ENCODE measurements around the gene NXT2. TPM values are rescaled to one million over a fixed set of nuclear protein-coding genes. Genes with fewer than 3 reads are reported as not detected.
A peak's percentile ranks its signal among the peaks of the same experiment; 100 is the strongest.
"Not testable (repeated sequence)": the region's sequence is repeated elsewhere in the genome, so short reads cannot be mapped to it uniquely, and the experiment has no call there.

Gene NXT2
- total RNA-seq: 2.2 and 2.8 TPM in 2 replicates

DNA sequence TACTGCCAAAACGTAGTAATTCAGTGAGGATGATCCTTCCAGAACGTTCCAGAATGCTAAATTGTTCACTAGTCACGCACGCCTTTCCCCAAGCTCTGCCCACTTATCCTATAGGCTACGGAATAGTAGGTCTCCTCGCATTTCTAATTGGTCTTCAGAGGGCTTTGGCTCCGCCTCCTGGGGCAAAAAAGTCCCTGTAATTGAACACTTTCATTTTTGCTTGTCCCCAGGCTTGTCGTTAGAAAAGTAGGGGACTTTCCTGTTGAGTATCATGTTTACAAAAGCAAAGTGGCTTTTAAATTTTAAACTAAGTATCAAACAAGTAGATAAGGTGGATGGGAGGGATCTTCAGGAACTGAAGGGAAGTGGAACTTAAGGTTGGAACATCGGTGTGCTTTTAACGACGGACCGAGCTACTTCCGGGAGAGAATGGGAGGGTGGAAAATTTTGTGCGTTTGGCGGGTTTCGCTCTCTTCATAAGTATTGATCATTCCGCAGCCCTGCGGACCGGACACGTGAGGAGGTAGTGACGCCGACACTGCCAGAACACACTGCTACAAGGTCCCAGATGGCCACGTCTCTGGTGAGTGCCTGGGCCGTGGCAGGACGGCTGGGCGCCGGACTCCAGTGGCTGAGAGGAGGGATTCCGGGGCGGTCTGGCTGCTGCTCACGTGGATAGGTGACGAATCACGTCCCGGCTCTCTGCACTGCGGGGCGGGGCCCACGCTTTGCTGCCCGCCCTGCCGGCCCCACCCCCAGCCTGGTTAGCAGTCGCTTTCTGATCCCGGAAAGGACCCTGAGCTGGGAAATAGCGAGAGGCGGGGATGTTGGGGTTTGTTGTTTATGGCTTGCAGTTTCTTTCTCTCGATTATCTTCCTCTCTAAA is at the start of gene NXT2:
Gene NXT2 (plus strand): TSS at position 406 of the 885 bp plus-strand sequence. CDS start 163 bp downstream, at position 569.
- DNase-seq (ENCODE audit: extremely low read depth, low read depth, low spot score): peak; percentile 68

DNA sequence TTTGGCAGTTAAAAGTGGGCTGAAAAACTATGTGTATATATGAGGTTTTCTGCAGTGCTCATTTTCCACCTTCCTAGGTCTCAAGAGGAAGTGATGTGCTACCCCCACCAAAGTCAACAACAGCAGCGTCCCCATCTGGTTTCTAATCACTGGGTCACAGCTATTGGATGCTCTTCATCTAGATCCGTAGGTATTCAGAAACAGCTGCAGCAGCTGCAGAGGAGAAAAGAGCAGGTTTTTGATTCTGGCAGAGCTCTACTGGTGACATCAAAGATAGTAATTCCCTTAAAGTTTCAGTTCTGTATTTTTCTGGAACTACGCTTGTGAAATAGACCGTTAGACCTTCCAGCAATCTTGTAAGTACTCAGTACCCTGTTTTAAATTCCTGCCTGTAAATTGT is 49.0 kb upstream of the NXT2 start:
- no peak for DNase-seq (ENCODE audit: extremely low read depth, low read depth, low spot score)

DNA sequence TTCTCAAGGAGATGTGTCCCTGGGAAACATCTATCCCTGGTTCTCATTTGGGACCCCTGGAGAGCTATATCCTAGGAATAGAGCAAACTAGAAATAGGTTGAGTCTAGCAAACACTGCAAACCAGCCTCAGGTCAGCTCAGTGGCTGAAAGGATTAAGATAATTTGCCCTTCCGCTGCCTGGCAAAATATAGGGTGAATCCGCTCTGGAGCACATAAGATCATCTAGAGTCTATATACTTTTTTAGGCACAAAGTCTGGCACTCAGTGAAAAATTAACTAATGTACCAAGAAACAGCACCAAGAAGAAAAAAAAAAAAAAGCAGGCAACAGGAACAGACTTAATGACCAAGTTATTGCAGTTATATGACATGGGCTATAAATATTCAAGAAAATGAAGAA is 47.5 kb upstream of the NXT2 start:
- DNase-seq (ENCODE audit: extremely low read depth, low read depth, low spot score): no peak

DNA sequence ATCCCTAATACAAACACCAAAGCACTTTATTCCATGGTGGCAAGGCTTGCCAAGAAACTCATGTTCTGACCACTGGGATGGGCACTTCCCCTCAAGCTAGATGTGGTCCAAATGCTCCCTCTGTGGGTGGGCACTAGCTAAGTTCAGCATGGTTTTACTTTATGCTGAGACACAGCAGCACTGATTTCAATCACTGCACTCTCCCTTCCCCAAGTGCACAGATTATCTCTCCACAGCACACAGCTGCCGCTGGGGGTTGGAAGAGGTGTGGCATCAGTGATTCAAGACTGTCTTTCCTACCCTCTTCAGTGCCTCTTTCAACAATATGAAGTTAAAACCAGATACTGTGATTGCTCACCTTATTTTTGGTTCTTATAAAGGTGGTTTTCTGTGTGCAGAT is 38.2 kb upstream of the NXT2 start:
- no peak for DNase-seq (ENCODE audit: extremely low read depth, low read depth, low spot score)

DNA sequence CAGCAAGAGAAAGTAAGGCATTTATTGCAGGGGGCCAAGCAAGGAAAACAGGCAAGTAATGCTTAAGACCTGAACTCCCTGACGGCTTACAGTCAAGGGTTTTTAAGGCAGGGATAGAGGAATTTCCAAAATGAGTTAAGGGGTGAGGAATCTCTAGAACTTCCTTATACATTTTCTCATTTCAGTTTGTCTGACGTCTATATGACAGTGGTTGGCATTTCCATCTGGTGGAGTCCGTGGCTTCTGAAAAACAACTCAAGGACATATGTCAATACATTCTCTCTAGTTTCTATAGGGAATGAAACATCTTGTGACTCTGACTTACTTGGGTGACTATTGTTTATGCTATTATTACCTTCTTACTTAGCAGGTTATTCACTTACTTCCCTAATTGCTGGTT is 35.5 kb upstream of the NXT2 start:
- DNase-seq (ENCODE audit: extremely low read depth, low read depth, low spot score): no peak

DNA sequence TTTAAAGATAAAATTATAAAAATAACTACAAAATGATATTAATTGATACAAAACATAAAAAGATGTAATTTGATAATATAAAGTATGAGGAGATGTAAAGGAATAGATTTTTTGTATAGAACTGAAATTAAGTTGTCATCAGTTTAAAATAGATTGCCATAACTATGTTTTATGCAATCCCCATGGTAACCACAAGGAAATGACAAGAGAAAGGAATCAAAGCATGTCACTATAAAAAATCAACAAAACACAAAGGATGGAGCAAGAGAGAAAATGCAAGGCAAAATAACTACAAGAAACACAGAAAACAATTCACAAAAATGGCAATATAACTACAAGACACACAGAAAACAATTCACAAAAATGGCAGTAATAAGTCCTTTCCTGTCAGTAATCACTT is 27.7 kb upstream of the NXT2 start:
- no peak for DNase-seq (ENCODE audit: extremely low read depth, low read depth, low spot score)

DNA sequence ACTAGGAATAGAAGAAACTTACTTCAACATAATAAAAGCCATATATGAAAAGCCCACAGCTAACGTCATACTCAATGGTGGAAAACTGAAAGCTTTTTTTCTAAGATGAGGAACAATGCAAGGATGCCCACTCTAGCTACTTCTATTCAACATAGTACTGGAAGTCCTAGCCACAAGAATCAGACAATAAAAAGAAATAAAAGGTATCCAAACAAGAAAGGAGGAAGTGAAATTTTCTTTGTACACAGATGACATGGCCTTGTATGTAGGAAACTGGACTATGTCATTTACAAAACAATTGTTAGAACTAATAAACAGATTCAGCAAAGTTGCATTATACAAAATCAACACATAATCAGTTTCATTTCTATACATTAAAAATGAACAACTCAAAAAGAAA is 25.5 kb upstream of the NXT2 start:
- DNase-seq (ENCODE audit: extremely low read depth, low read depth, low spot score): no peak

DNA sequence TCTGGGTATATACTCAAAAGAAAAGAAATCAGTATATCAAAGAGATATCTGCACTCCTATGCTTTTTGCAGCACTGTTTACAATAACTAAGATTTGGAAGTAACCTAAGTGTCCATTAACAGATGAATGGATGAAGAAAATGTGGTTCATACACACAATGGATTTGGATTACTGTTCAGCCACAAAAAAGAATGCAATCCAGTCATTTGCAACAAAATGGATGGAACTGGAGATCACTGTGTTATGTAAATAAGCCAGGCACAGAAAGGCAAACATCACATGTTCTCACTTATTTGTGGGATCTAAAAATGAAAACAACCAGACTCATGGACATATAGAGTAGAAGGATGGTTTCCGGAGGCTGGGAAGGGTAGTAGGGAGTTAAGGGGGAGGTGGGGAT is 17.6 kb upstream of the NXT2 start:
- no peak for DNase-seq (ENCODE audit: extremely low read depth, low read depth, low spot score)

DNA sequence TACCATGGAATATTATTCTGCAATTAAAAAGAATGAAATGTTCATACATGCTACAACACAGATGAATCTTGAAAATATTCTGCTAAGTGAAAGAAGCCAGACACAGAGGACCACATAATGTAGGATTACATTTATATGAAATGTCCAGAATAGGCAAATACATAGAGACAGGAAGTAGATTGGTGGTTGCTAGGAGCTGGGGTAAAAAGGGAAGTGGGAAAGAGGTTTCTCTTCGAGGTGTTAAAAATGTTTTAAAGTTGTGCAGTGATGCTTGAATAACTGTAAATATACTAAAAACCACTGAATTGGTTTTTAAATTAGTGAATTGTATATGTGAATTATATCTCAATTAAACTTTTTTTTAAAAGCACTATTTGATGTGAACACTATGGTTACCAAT is 3.6 kb upstream of the NXT2 start:
- DNase-seq (ENCODE audit: extremely low read depth, low read depth, low spot score): no peak

DNA sequence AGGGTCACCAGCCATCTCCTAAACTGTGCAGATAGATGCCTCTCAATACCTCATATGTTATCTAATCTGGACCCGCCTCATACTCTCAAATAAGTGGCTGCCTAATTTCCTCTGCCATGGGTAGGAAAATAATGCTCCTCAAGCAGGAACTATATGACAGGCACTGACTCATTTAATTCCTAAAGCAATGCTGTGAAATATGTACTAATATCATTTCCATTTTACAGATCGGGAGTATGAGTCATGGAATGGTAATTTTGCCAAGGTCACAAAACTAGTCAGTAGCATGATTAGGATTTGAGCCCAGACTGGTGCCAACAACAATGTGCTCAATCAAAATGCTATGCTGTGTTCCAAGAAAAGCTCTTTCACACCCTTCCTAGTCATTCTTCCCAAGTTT is 3.0 kb upstream of the NXT2 start:
- DNase-seq (ENCODE audit: extremely low read depth, low read depth, low spot score): peak; percentile 36

DNA sequence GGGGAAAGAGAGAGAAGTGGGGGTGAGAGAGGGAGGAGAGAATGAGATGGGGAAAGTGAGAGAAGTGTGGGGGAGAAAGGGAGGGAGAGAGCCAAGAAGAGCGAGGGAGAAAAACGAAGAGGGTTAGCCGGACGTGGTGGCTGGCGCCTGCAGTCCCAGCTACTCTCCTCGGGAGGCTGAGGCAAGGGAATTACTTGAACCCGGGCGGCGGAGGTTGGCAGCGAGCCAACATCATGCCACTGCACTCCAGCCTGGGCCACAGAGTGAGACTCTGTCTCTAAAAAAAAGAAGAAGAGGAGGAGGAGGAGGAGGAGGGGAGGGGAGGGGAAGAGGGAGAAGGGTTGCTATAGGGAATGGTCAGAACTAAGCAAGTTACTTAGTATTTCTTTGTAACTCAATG is 1.7 kb upstream of the NXT2 start:
- no peak for DNase-seq (ENCODE audit: extremely low read depth, low read depth, low spot score)

DNA sequence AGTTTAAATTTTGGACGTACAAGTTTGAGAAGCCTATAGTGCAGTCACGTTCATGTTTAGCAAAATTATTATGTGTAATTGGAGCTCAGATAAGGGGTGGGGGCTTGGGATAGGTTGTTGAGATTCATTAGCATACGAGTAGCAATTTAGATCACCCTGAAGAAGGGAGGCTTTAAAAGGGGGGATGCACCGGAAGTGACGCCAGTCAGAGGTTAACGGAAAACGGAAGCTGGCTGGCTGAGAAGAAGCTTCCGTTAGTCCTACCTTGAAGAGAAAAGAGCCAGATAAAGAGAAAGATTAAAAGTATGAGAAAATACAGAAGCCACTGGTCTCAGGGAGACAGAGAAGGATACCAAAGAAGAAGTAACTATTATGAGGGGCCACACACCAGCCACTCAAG is 1.1 kb upstream of the NXT2 start:
- DNase-seq (ENCODE audit: extremely low read depth, low read depth, low spot score): no peak

DNA sequence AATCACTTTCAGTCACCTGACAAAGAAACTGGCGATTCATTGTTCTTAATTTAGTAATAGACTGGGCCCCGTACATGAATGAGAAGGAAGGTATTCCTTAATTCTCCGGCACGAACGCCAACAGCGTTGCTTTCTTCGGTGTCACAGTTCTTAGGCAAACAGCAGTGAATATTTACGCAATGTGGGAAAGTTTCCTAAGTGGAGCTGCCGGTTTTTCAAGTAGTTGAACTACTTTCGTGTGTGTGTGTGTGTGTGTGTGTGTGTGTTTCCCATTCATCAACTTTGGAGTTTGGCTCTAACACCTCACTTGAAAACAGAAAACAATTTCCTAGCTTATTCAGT is 651 bp downstream of the NXT2 start:
- peak; percentile 25 for DNase-seq (ENCODE audit: extremely low read depth, low read depth, low spot score)

DNA sequence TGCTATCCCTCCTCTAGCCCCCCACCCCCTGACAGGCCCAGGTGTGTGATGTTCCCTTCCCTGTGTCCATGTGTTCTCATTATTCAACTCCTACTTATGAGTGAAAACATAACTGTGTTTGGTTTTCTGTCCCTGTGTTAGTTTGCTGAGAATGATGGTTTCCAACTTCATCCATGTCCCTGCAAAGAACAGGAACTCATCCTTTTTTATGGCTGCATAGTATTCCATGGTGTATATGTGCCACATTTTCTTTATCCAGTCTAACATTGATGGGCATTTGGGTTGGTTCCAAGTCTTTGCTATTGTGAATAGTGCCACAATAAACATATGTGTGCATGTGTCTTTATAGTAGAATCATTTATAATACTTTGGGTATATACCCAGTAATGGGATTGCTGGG is 2.4 kb downstream of the NXT2 start:
- DNase-seq (ENCODE audit: extremely low read depth, low read depth, low spot score): not testable (repeated sequence)

DNA sequence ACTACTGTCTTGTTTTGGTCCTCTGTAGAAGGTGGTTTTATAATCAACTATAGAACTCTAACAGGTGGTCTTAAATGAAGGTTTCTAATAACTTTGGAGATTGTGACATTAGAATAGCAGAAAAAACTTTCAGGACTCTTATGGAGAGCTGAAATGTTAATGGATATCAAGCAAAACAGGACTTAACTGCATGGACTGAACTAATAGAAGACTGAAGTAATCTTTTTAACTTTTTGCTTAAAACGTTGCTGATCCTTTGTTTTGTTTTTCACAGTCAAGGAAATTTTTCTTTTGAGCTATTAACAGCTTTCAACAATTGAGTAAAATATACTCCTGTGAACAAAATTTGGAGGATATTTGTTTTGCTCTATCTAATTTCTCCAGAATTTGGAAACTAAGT is 17.2 kb downstream of the NXT2 start:
- no peak for DNase-seq (ENCODE audit: extremely low read depth, low read depth, low spot score)

DNA sequence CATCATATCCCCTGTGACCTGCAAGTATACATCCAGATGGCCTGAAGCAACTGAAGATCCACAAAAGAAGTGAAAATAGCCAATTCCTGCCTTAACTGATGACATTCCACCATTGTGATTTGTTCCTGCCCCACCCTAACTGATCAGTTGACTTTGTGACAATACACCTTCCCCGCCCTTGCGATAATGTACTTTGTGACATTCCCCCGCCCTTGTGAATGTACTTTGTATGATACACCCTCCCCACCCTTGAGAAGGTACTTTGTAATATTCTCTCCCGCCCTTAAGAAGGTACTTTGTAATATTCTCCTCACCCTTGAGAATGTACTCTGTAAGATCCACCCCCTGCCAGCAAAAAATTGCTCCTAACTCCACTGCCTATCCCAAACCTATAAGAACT is 39.4 kb downstream of the NXT2 start:
- not testable (repeated sequence) for DNase-seq (ENCODE audit: extremely low read depth, low read depth, low spot score)

DNA sequence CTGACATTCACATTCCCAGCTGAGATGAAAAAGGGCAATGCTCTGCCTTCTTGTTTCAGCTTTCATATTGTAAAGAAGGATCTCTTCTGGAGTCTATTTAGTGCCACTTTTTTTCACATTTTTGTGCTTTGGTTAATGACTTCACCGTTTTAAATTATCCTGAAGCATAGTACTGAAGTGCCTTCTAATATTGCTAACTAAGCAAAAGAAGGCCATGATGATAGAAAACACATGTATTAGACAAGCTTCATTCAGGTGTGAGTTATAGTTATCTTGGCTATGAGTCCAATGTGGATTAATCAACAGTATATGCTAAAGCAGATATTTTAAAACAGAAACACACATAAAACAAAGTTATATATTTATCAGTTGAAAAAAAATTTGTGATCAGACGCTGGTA is 40.4 kb downstream of the NXT2 start:
- DNase-seq (ENCODE audit: extremely low read depth, low read depth, low spot score): no peak

DNA sequence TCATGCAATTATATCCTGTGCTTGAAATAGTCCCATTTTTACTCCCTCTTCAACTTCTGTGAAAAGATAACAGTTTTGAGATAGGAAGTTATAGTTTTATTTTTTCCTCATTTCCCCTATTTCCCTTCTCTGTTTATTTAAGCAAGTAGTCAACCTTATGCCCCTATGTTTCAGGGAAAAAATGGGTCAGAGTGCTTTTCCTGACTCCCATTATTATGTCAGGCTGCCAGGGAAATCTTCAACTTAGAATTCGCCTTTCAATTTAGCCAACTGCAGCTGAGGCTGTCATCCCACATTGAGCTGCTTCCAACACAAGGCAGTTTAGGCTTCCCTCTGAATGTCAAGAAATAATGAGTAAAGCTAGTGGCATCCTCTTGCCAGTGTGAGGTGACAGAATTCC is 42.3 kb downstream of the NXT2 start:
- DNase-seq (ENCODE audit: extremely low read depth, low read depth, low spot score): no peak

DNA sequence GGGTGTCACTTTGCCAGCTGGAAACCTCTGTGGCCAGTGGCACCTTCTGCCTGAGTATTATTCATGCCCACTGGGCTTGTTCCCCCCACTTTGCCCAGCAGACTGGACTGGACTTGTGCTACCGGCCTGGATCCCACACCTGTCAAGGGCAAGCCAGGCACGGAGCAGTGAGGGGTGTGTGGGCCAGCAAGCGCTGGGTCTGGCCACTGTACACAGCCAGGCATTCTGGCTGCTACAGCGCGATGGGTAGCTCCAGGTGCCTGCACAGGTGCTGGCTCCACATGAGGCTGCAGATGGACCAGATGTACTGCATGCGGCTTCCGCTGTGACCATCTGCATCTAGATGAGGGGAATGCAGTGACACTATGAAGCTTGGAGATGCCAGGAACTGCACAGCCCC is 48.8 kb downstream of the NXT2 start:
- no peak for DNase-seq (ENCODE audit: extremely low read depth, low read depth, low spot score)

DNA sequence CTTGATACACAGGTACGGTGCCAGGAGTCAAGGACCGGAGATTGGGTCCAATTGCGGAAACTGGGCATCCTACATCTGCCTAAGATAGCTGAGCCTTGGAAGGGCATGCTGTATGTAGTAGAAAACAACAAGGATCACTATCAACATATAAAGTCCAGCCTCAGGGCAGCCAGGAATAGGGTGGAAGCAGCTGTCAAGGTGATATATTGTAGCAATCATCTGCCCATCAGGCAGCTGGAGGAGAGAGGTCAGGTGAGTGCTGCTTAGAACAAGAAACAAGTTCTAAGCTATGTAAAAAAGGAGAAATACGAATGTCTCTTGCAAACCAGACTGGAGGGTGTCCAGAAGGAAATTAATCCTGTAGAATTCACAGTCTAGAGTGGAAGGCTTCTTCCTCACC is 53.5 kb downstream of the NXT2 start:
- DNase-seq (ENCODE audit: extremely low read depth, low read depth, low spot score): no peak

All from glomerular endothelial cell (primary cell).